Hippocampal formation (tissue), 2 donors: ENCODE data around the gene PUDP.

Experiments
- DNase-seq, 2 donors: peaks; one replicate each; lab custom pipeline; 2025; lab: John Stamatoyannopoulos, UW

Gene PUDP

GRCh38 chrX:7074148-7074907 lies 73.6 kb downstream of the PUDP start:
- DNase-seq = no peak

- no peak for DNase-seq
Observed at GRCh38 chrX:7073336-7073735, 74.6 kb downstream of the PUDP start.

GRCh38 chrX:7072856-7073255 lies 75.1 kb downstream of the PUDP start:
- DNase-seq = no peak

- no peak for DNase-seq
Observed at GRCh38 chrX:7071390-7071789, 76.6 kb downstream of the PUDP start.

- no peak for DNase-seq
Observed at GRCh38 chrX:7069556-7069955, 78.4 kb downstream of the PUDP start.

GRCh38 chrX:7068939-7069367 lies 79.0 kb downstream of the PUDP start:
- no peak for DNase-seq

GRCh38 chrX:7067256-7067655 lies 80.7 kb downstream of the PUDP start:
- no peak for DNase-seq

GRCh38 chrX:7065473-7065872 lies 82.5 kb downstream of the PUDP start:
- no peak for DNase-seq

GRCh38 chrX:7062903-7063302 lies 85.0 kb downstream of the PUDP start:
- DNase-seq = no peak

GRCh38 chrX:7062276-7062675 lies 85.7 kb downstream of the PUDP start:
- no peak for DNase-seq

GRCh38 chrX:7061429-7061828 lies 86.5 kb downstream of the PUDP start:
- no peak for DNase-seq

GRCh38 chrX:7060444-7060843 lies 87.5 kb downstream of the PUDP start:
- DNase-seq = no peak

GRCh38 chrX:7059859-7060258 lies 88.1 kb downstream of the PUDP start:
- no peak for DNase-seq

GRCh38 chrX:7059214-7059838 lies 88.6 kb downstream of the PUDP start:
- no peak for DNase-seq

- no peak for DNase-seq
Observed at GRCh38 chrX:7055386-7056137, 92.4 kb downstream of the PUDP start.

- no peak for DNase-seq
Observed at GRCh38 chrX:7054219-7055216, 93.4 kb downstream of the PUDP start.

- no peak for DNase-seq
Observed at GRCh38 chrX:7052541-7052940, 95.4 kb downstream of the PUDP start.

- no peak for DNase-seq
Observed at GRCh38 chrX:7050271-7050670, 97.7 kb downstream of the PUDP start.

- DNase-seq = no peak
Observed at GRCh38 chrX:7047951-7048350, 100.0 kb downstream of the PUDP start.

GRCh38 chrX:7045238-7045955 lies 102.6 kb downstream of the PUDP start:
- no peak for DNase-seq
